Measurements from ENCODE around the gene ARHGAP11A.
"Not testable (repeated sequence)": the region's sequence is repeated elsewhere in the genome, so short reads cannot be mapped to it uniquely, and the experiment has no call there.

Gene ARHGAP11A

GRCh38 chr15:32615051-32615870 is at the start of gene ARHGAP11A:
ARHGAP11A (plus strand) TSS chr15:32615504; CDS start chr15:32616212, 708 bp downstream.
- DNase-seq, result not testable (repeated sequence)

GRCh38 chr15:32568988-32569387 is 46.3 kb upstream of the ARHGAP11A start:
- not testable (repeated sequence) for DNase-seq

GRCh38 chr15:32578482-32578881 is 36.8 kb upstream of the ARHGAP11A start:
- DNase-seq, result not testable (repeated sequence)

GRCh38 chr15:32585844-32586243 is 29.5 kb upstream of the ARHGAP11A start:
- not testable (repeated sequence) for DNase-seq

- not testable (repeated sequence) for DNase-seq
Observed at GRCh38 chr15:32593151-32593550, 22.2 kb upstream of the ARHGAP11A start, which contains the start of gene GOLGA8N. GOLGA8N (plus strand) TSS chr15:32593456.

- not testable (repeated sequence) for DNase-seq
Observed at GRCh38 chr15:32609518-32609917, 5.8 kb upstream of the ARHGAP11A start.

- not testable (repeated sequence) for DNase-seq
Observed at GRCh38 chr15:32610719-32611118, 4.6 kb upstream of the ARHGAP11A start.

GRCh38 chr15:32614712-32615050 is 623 bp upstream of the ARHGAP11A start:
- DNase-seq, result not testable (repeated sequence)

- not testable (repeated sequence) for DNase-seq
Observed at GRCh38 chr15:32615871-32616426, 645 bp downstream of the ARHGAP11A start.

GRCh38 chr15:32636410-32636809 is 21.1 kb downstream of the ARHGAP11A start:
- no peak for DNase-seq

- DNase-seq, result no peak
Observed at GRCh38 chr15:32636908-32637567, 21.7 kb downstream of the ARHGAP11A start.

- no peak for DNase-seq
Observed at GRCh38 chr15:32637704-32638103, 22.4 kb downstream of the ARHGAP11A start.

- DNase-seq, result no peak
Observed at GRCh38 chr15:32641517-32642059, 26.3 kb downstream of the ARHGAP11A start, which contains the start of gene SCG5. SCG5 (plus strand) TSS chr15:32641710; CDS start chr15:32643593, 1,883 bp downstream.

GRCh38 chr15:32642667-32643435 is 27.5 kb downstream of the ARHGAP11A start:
- DNase-seq, result no peak

- DNase-seq, result no peak
Observed at GRCh38 chr15:32643907-32644445, 28.7 kb downstream of the ARHGAP11A start.

- no peak for DNase-seq
Observed at GRCh38 chr15:32646291-32646690, 31.0 kb downstream of the ARHGAP11A start.

- peak; percentile 15 for DNase-seq
Observed at GRCh38 chr15:32649342-32649741, 34.0 kb downstream of the ARHGAP11A start.

- peak; percentile 17 for DNase-seq
Observed at GRCh38 chr15:32651229-32651837, 36.0 kb downstream of the ARHGAP11A start.

- DNase-seq, result no peak
Observed at GRCh38 chr15:32652178-32652577, 36.9 kb downstream of the ARHGAP11A start.

GRCh38 chr15:32656091-32656490 is 40.8 kb downstream of the ARHGAP11A start:
- no peak for DNase-seq

GRCh38 chr15:32656496-32656895 is 41.2 kb downstream of the ARHGAP11A start:
- no peak for DNase-seq
